ENCODE measurements around the gene TIMM8B. TPM values are rescaled to one million over a fixed set of nuclear protein-coding genes. Genes with fewer than 3 reads are reported as not detected.
A peak's percentile ranks its signal among the peaks of the same experiment; 100 is the strongest.

Gene TIMM8B, protein sequence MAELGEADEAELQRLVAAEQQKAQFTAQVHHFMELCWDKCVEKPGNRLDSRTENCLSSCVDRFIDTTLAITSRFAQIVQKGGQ
- total RNA-seq (ENCODE audit: low replicate concordance): 80.0 and 84.9 TPM in 2 replicates
- long read RNA-seq, transcript TIMM8B-201 (2 exons, 819 nt): major isoform, 28 of 37 reads
- long read RNA-seq, partial matches to known transcripts: 0 of 37 reads
- long read RNA-seq, other reads (novel, unspliced or antisense): 3 of 37 reads

DNA sequence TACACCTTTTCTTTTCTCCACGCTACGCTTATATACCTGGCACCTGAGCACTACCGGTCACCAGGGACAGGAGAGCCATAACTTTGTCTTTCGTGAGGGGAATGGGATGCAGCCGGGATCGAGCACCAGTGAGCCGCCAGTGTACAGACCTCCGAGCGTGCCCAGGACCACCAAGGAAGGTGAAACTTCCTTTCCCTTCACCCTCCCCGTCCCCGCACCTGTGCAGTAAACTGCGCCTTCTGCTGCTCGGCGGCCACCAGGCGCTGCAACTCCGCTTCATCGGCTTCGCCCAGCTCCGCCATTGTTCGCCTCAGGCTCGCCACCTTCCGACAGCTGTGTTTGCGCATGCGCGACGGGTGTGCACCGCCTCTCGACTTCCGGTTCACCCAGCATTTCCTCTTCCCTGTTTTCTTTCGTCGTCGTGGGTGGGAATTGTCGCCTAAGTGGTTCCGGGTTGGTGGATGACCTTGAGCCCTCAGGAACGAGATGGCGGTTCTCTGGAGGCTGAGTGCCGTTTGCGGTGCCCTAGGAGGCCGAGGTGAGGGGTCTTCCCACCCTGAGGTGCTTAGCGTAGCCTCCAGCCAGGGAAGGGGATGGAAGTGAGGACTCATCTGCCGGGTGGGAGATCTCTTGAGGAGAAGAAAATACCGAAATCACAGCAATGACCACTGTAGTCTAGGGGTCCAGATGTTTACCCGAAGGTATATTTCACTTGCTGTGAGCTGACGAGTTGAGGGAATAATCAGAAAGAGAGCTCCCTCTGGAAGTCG, at the start of gene TIMM8B, which contains the start of gene SDHD:
Gene TIMM8B (minus strand): TSS at position 335 of the 770 bp plus-strand sequence. CDS start 33 bp downstream, at position 302.
Gene SDHD (plus strand): TSS at position 452 of the 770 bp plus-strand sequence. CDS start 35 bp downstream, at position 487.
- peaks cover 60% of the 10 kb centered on the region for H3K36me3 Mint-ChIP-seq

DNA sequence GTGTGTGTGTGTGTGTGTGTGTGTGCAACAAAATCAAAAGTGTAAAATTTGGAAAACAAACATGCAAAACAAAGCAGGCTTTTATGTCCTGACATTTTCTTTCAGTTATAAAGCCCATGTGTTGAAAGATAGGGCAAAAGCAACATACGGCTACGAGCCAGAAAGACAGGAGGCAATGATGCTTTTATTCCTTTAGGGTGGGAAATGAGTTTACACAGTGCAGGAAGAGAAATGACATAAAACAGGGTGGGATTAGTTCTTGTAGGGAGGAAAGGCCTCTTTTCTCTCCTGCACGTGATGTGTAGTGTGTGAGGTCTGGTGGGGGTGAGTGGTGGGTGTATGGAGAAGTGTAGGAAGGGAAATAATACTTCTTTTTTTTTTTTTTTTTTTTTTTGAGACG, 47.9 kb upstream of the TIMM8B start:
- Mint-ChIP-seq H3K9me3 (no peaks in the 10 kb centered on the region), H3K27me3 (peaks cover 4% of the 10 kb centered on the region), H3K36me3 (no peaks in the 10 kb centered on the region), H3K4me1 (ENCODE audit: unreplicated experiment) (no peaks in the 10 kb centered on the region), H3K4me3 (no peak overlapping the region), H3K27ac (no peak overlapping the region)
- TF ChIP-seq, protein P1, sequence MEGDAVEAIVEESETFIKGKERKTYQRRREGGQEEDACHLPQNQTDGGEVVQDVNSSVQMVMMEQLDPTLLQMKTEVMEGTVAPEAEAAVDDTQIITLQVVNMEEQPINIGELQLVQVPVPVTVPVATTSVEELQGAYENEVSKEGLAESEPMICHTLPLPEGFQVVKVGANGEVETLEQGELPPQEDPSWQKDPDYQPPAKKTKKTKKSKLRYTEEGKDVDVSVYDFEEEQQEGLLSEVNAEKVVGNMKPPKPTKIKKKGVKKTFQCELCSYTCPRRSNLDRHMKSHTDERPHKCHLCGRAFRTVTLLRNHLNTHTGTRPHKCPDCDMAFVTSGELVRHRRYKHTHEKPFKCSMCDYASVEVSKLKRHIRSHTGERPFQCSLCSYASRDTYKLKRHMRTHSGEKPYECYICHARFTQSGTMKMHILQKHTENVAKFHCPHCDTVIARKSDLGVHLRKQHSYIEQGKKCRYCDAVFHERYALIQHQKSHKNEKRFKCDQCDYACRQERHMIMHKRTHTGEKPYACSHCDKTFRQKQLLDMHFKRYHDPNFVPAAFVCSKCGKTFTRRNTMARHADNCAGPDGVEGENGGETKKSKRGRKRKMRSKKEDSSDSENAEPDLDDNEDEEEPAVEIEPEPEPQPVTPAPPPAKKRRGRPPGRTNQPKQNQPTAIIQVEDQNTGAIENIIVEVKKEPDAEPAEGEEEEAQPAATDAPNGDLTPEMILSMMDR (conservative IDR thresholded peaks at IDR 0.05): no peak
- DNase-seq (ENCODE audit: extremely low spot score, unreplicated experiment): no peak

More for the DNA sequence above, at the start of gene TIMM8B, which contains the start of gene SDHD:
- no peaks in the 10 kb centered on the region for H3K27me3 Mint-ChIP-seq
- H3K9me3 Mint-ChIP-seq: no peaks in the 10 kb centered on the region
- H3K4me1 Mint-ChIP-seq (ENCODE audit: unreplicated experiment): peaks cover 26% of the 10 kb centered on the region
- DNase-seq (ENCODE audit: extremely low spot score, unreplicated experiment): peak; percentile 95
- TF ChIP-seq, protein P1 (conservative IDR thresholded peaks at IDR 0.05): peak; percentile 54
- H3K4me3 Mint-ChIP-seq: peak within 1 kb of the TSS; percentile 99
- H3K27ac Mint-ChIP-seq: peak within 1 kb of the TSS; percentile 91

DNA sequence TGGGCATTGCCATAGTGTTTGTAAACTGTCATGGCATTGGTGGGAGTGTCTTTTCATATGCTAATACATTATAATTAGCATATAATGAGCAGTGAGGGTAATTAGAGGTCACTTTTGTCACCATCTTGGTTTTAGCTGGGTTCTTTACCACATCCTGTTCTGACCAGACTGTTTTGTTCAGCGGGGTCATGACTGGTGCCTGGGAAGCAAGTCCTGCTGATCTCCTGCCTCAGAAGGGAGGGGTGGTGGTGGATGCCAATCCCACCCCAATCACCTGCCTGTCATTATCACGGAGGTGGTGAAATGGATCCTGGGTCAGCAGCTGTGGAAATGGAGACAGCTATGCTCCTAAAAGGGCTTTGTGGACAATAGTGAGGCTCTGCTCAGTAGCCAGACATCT, 46.2 kb upstream of the TIMM8B start:
- Mint-ChIP-seq H3K9me3 (no peaks in the 10 kb centered on the region), H3K27ac (no peak overlapping the region), H3K4me1 (ENCODE audit: unreplicated experiment) (peaks cover 6% of the 10 kb centered on the region), H3K27me3 (peaks cover 9% of the 10 kb centered on the region), H3K4me3 (no peak overlapping the region), H3K36me3 (no peaks in the 10 kb centered on the region)
- TF ChIP-seq, protein P1 (conservative IDR thresholded peaks at IDR 0.05): no peak
- no peak for DNase-seq (ENCODE audit: extremely low spot score, unreplicated experiment)

DNA sequence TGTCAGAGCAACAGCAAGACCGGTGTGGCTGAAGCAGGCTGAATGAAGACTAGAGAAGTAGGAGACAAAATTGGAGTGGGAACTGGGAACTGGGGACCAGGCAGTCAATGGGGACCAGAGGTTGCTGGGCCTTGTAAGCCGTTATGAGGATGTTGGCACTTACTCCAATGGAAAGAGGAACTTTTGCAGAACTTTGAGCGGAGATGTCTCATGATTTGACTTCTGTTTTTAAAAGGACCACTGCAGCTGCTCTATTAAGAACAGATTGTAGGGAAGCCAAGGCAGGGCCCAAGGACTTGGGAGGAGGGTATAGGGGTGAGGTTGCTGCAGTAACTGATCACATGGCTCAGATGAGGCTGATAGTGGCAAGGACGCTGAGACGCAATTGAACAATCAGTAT, 43.1 kb upstream of the TIMM8B start:
- Mint-ChIP-seq H3K4me3 (no peak overlapping the region), H3K27ac (no peak overlapping the region), H3K9me3 (no peaks in the 10 kb centered on the region), H3K27me3 (peaks cover 9% of the 10 kb centered on the region), H3K4me1 (ENCODE audit: unreplicated experiment) (peaks cover 6% of the 10 kb centered on the region), H3K36me3 (no peaks in the 10 kb centered on the region)
- DNase-seq (ENCODE audit: extremely low spot score, unreplicated experiment): no peak
- TF ChIP-seq, protein P1 (conservative IDR thresholded peaks at IDR 0.05): no peak

DNA sequence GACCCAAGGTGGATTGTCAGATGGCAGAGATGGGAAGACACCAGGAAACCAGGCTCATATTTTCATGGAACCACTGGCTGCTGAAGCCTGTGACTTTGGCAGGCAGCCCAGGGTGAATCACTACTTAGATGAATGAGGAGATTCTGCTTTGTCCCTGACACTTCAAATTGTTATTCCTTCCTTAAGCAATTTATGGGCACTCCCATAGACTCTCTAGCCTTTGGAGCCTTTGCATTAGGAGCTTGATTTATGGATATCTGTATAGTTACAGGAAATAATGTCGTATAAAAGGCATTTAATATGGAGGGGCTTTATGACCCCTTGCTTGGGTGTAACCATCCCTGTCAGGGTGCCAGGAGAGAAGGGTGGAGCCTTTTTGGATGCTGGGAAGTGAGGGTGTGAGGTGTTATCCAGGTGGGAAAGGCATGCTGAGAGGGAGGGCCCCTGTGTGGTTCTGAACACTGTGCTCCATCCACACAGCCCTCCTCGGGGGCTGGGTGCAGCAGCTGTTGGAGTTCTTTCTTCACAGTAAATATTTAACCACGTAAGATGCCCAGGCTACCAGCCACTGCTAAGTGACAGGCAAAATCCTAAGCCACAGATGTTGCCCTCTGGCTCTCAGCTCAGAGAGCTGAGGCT, 42.0 kb upstream of the TIMM8B start:
- Mint-ChIP-seq H3K27ac (peak overlapping the region; percentile 71), H3K36me3 (no peaks in the 10 kb centered on the region), H3K4me3 (no peak overlapping the region), H3K9me3 (no peaks in the 10 kb centered on the region), H3K4me1 (ENCODE audit: unreplicated experiment) (peaks cover 6% of the 10 kb centered on the region), H3K27me3 (peaks cover 9% of the 10 kb centered on the region)
- no peak for DNase-seq (ENCODE audit: extremely low spot score, unreplicated experiment)
- TF ChIP-seq, protein P1 (conservative IDR thresholded peaks at IDR 0.05): no peak
